Fibroblast of mammary gland (primary cell): ENCODE measurements around the gene RAVER2.

Experiments used
- DNase-seq: peaks from one replicate; pipeline ENCODE4 v3.0.0-alpha.2; 2010; ENCODE audit warnings: low read depth
- H3K4me3 ChIP-seq: 2 replicates; pipeline ENCODE4 v1.5.1; 2011; ENCODE audit warnings: low read depth, mild to moderate bottlenecking, low read length, moderate library complexity; ENCODE audit not compliant: control insufficient read depth
- CTCF ChIP-seq: conservative IDR thresholded peaks from 2 replicates; pipeline ENCODE4 v1.5.1; 2011; ENCODE audit warnings: low read depth, low read length, inconsistent platforms; ENCODE audit not compliant: control insufficient read depth, insufficient read depth

The RAVER2 gene

DNA sequence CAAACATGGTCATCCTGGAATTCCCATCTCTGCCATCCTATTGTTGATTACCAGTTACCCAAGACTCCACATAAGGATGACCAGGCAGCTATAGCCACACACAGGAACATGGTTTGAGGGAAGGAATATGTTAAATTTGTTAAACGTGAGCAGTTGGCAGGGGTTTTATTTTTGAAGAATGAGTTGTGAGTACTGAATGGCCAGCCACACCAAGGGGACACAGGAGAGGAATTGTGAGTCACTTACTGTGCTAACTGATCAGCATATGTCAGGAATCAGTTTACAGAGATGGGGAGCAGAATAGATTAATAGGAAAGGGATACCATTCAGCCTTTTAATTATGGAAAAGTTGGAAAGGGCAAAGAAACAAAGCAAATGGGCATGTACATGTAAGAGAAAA is 39.3 kb upstream of the RAVER2 start:
- no peak overlapping the region for H3K4me3 ChIP-seq
- no peak for TF ChIP-seq CTCF
- no peak for DNase-seq

DNA sequence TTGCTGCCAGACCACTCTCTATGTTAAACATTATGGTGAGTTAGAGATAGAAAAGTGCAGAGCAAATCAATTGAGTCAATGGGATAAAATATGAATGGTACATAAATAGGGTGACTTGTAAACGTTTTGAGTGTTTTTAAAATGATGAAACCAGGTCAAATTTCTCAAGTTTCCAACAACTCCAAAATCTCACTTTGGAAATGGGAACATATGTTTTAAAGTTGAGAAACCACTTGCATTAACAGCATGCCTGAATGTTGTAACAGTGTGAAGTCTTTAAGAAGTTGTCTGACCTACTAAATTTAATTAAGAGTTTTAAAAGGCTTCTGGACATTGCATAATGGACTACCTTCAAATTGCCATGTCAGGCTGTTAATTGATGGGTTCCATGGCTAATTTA is 33.6 kb upstream of the RAVER2 start:
- DNase-seq = no peak
- H3K4me3 ChIP-seq = no peak overlapping the region
- no peak for TF ChIP-seq CTCF

DNA sequence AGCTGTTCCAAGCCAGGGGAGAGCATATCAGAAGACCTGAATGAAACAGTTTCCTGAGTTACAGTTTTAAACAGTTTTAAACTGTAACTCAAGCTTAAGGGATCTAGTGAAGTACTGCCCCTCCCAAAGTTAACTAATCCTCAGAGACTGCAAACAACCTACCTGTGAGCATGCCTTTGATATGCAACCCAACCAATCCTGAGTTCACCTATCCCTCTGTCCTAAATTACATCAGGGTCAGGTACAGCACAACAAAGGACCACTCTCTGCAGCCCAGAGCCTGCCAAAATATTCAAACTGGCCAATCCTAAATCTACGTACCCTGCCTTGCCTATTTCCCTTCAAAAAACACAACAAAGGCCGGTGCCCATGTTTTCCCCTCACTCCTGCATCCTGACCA is 32.8 kb upstream of the RAVER2 start:
- H3K4me3 ChIP-seq = no peak overlapping the region
- TF ChIP-seq CTCF = no peak
- DNase-seq = no peak

- no peak for DNase-seq
- no peak for TF ChIP-seq CTCF
These were observed 29.7 kb upstream of the RAVER2 start for GRCh38 chr1:64715186-64715585.

DNA sequence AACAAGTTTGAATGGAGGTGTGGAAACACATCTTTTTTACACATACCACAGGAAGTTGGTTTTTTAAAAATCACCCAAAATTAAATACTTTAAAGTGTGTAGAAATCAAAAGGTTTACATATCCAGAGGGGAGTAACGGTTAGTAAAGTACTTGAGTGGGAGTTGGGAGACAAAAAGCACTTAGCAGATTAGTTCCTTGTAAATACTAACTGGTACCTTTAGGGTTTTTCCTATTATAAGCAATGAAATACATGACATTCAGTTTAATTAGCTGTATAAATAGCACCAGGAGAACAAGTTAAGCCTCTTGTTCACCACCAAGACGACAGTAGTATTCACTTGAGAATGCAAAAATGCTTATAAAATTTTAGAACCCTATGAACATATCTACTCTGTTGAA is 23.7 kb upstream of the RAVER2 start:
- DNase-seq = no peak
- no peak for TF ChIP-seq CTCF

More at GRCh38 chr1:64715186-64715585, 29.7 kb upstream of the RAVER2 start:
- H3K4me3 ChIP-seq = no peak overlapping the region

DNA sequence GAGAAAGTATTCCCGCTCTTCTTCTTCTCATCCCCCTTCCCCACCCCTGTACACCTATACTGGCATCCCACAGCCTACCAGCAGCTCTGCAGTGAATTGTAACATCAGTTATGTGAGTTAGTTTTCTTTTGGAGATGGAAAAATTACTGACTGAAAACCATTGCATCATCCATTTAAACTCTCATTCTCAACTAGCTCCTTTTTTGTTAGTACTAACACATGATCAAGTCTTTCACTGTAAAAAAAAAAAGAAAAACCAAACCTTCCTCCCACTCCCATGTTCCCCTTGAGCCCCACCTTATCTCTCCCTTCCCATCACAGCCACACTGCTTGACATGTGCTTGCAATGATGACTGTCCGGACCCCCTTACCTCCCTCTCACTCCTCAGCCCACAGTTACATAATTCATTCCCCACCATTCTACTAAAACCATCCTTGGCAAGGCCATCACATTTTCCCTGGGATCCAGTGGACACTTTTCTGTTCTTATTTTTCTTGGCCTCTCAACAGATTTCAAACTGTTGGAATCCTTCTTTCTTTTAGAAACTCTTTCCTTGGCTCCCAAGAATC is 23.2 kb upstream of the RAVER2 start:
- no peak for TF ChIP-seq CTCF
- DNase-seq = no peak
- no peak overlapping the region for H3K4me3 ChIP-seq

More for the DNA sequence above, 23.7 kb upstream of the RAVER2 start:
- no peak overlapping the region for H3K4me3 ChIP-seq

DNA sequence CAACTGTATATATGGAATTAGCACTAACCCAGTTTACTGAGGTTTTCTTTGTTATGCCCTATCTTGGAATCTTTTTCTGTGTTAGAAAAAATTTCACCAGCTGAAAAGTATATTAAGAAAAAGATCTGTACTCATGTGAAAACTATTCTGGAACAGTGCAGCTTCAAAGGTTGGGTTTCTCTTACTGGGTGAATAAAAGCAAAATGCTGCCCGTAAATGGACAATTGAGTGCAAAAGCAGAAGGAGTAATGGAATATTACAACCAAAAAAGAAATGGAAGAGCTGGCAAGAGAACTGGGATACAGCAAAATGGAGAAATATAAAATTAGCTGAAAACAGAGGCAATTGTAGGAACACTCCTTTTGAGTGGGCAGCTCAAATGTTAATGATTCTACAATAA is 17.0 kb upstream of the RAVER2 start:
- no peak overlapping the region for H3K4me3 ChIP-seq
- no peak for DNase-seq
- TF ChIP-seq CTCF = no peak
